SK-N-MC (cell line): ENCODE data around the gene SLCO4A1.

ENCODE experiments used
- EZH2 ChIP-seq: fragments of 200-600 bp; sonication (generic); IDR thresholded peaks from one replicate; pipeline ENCODE4 v1.6.1; 2017; ENCODE audit warnings: antibody characterized with exemption
- FOXP2 ChIP-seq: optimal IDR thresholded peaks from 2 replicates; pipeline ENCODE3; 2011; ENCODE audit warnings: mild to moderate bottlenecking, moderate library complexity; ENCODE audit not compliant: insufficient read depth; ENCODE audit errors: extremely low read length, control extremely low read depth
- POLR2AphosphoS5 ChIP-seq: IDR thresholded peaks from 2 replicates; pipeline ENCODE4 v1.6.1; 2012; ENCODE audit warnings: mild to moderate bottlenecking, low read depth, low read length, borderline replicate concordance

GRCh38 chr20:62638679-62639406 is 3.5 kb upstream of the SLCO4A1 start:
- TF ChIP-seq POLR2AphosphoS5, result no peak
- TF ChIP-seq EZH2, result no peak
- TF ChIP-seq FOXP2, result no peak
